Fibroblast of villous mesenchyme (primary cell): ENCODE data around the gene ITGA11. TPM values are rescaled to one million over a fixed set of nuclear protein-coding genes. Genes with fewer than 3 reads are reported as not detected.

Experiments used
- DNase-seq: peaks from one replicate; pipeline ENCODE4 v3.0.0-alpha.2; 2010; ENCODE audit warnings: low read depth
- H3K4me3 ChIP-seq: 2 replicates; pipeline ENCODE4 v1.5.1; 2011; ENCODE audit warnings: low read depth, mild to moderate bottlenecking, low read length
- CTCF ChIP-seq: IDR thresholded peaks from 2 replicates; pipeline ENCODE4 v1.5.1; 2012; ENCODE audit warnings: low read depth, mild to moderate bottlenecking, low read length; ENCODE audit not compliant: insufficient read depth
- total RNA-seq: library from RNA; depleted of rRNA; stranded (reverse); fragments of >200 nt; gene quantifications from 2 replicates; pipeline ENCODE4 v1.2.3, GENCODE V29; 2012

Gene ITGA11
- total RNA-seq, 1 donor = 87.7 TPM

- no peak for TF ChIP-seq CTCF
- no peak overlapping the region for H3K4me3 ChIP-seq
- DNase-seq = no peak
These were observed 19.7 kb downstream of the ITGA11 start for GRCh38 chr15:68412218-68412617.

GRCh38 chr15:68411735-68412134 lies 20.2 kb downstream of the ITGA11 start:
- DNase-seq = no peak
- H3K4me3 ChIP-seq = no peak overlapping the region
- no peak for TF ChIP-seq CTCF

- H3K4me3 ChIP-seq = no peak overlapping the region
- no peak for DNase-seq
- no peak for TF ChIP-seq CTCF
These were observed 20.7 kb downstream of the ITGA11 start for GRCh38 chr15:68411343-68411675.

GRCh38 chr15:68410466-68411342 lies 21.3 kb downstream of the ITGA11 start:
- TF ChIP-seq CTCF = no peak
- no peak for DNase-seq
- no peak overlapping the region for H3K4me3 ChIP-seq

GRCh38 chr15:68409736-68410370 lies 22.1 kb downstream of the ITGA11 start:
- DNase-seq = no peak
- TF ChIP-seq CTCF = no peak
- no peak overlapping the region for H3K4me3 ChIP-seq

- H3K4me3 ChIP-seq = no peak overlapping the region
- TF ChIP-seq CTCF = no peak
- DNase-seq = no peak
These were observed 23.0 kb downstream of the ITGA11 start for GRCh38 chr15:68408971-68409370.
